OCI-LY3 (cell line): ENCODE results near the gene PRDM2.

Source experiments
- H2AFZ ChIP-seq: fragments of 200-600, 300-600 bp; shearing (Covaris generic); 2 replicates; pipeline ENCODE4 v1.6.0; 2014; ENCODE audit warnings: antibody characterized with exemption, low read depth, low read length
- H3K27ac ChIP-seq: fragments of 200-600, 300-600 bp; sonication (generic); 2 replicates; pipeline ENCODE4 v1.5.1; 2014; ENCODE audit warnings: mild to moderate bottlenecking, low read length, moderate library complexity, mixed read lengths
- H3K27me3 ChIP-seq: fragments of 200-600, 300-600 bp; sonication (generic); 2 replicates; pipeline ENCODE4 v1.6.1; 2014; ENCODE audit warnings: low read depth, low read length, mixed read lengths
- H3K36me3 ChIP-seq: fragments of 200-600, 300-600 bp; sonication (generic); replicated peaks from 2 replicates; pipeline ENCODE3; 2014; ENCODE audit warnings: low read depth, low read length, mixed read lengths
- H3K4me1 ChIP-seq: fragments of 300-600, 200-600 bp; sonication (generic); 2 replicates; pipeline ENCODE4 v1.6.1; 2014; ENCODE audit warnings: low read length, mixed read lengths
- H3K4me2 ChIP-seq: fragments of 200-600, 300-600 bp; sonication (generic); 2 replicates; pipeline ENCODE4 v1.6.1; 2014; ENCODE audit warnings: low read length, mixed read lengths
- H3K4me3 ChIP-seq: fragments of 300-600, 200-600 bp; sonication (generic); 2 replicates; pipeline ENCODE4 v1.5.1; 2014; ENCODE audit warnings: antibody characterized with exemption, mild to moderate bottlenecking, low read length, moderate library complexity
- H3K79me2 ChIP-seq: fragments of 300-600, 200-600 bp; shearing (Covaris generic); 2 replicates; pipeline ENCODE4 v1.6.1; 2014; ENCODE audit warnings: mild to moderate bottlenecking, low read length, mixed read lengths
- H3K9ac ChIP-seq: fragments of 300-600, 200-600 bp; shearing (Covaris generic); 2 replicates; pipeline ENCODE4 v1.6.0; 2014; ENCODE audit warnings: mild to moderate bottlenecking, low read length, moderate library complexity
- H3K9me3 ChIP-seq: fragments of 200-600, 300-600 bp; shearing (Covaris generic); 2 replicates; pipeline ENCODE4 v1.6.1; 2014; ENCODE audit warnings: low read length, mixed read lengths; ENCODE audit not compliant: insufficient read depth
- H4K20me1 ChIP-seq: fragments of 200-600, 300-600 bp; sonication (generic); 2 replicates; pipeline ENCODE4 v1.6.1; 2016; ENCODE audit warnings: low read length, mixed read lengths; ENCODE audit not compliant: insufficient read depth
- CTCF ChIP-seq: fragments of 200-600, 300-600 bp; sonication (generic); IDR thresholded peaks from 2 replicates; pipeline ENCODE4 v1.5.1; 2014; ENCODE audit warnings: antibody characterized with exemption, low read length, low read depth
- EZH2phosphoT487 ChIP-seq: fragments of 200-600 bp; shearing (Covaris generic); IDR thresholded peaks from 2 replicates; pipeline ENCODE4 v1.6.1; 2018; ENCODE audit warnings: antibody characterized with exemption, mixed run types, low read depth

The PRDM2 gene

DNA sequence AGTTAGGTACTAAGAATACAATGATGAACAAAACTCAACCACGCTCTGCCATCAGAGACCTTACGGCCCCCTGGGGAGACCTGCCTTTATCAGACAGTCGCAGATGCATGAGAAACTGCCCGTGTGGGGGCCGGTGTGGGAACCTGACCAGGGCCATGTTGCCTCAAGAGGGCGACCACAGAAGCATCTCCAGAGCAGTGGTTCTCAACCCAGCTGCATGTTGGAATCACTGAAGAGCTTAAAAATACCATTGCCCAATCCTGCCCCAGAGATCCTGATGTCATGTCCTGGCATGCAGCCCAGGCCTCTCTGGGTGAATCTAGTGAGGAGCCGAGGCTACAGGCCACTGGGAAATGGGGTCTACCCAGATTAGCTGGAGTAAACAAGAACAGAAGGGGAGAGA is 108.7 kb downstream of the PRDM2 start:
- H3K4me3 ChIP-seq = no peak overlapping the region
- no peak overlapping the region for H3K4me2 ChIP-seq
- peaks cover 11% of the 10 kb centered on the region for H3K36me3 ChIP-seq
- peaks cover 66% of the 10 kb centered on the region for H4K20me1 ChIP-seq
- no peak overlapping the region for H3K9ac ChIP-seq
- no peak overlapping the region for H3K27ac ChIP-seq
- H3K9me3 ChIP-seq = no peaks in the 10 kb centered on the region
- no peaks in the 10 kb centered on the region for H3K27me3 ChIP-seq
- no peak overlapping the region for H2AFZ ChIP-seq
- H3K79me2 ChIP-seq = peaks cover 4% of the 10 kb centered on the region; the same call in 1 of the 2 replicates
- TF ChIP-seq EZH2phosphoT487 (no peak), CTCF (no peak)
- peaks cover 31% of the 10 kb centered on the region for H3K4me1 ChIP-seq

DNA sequence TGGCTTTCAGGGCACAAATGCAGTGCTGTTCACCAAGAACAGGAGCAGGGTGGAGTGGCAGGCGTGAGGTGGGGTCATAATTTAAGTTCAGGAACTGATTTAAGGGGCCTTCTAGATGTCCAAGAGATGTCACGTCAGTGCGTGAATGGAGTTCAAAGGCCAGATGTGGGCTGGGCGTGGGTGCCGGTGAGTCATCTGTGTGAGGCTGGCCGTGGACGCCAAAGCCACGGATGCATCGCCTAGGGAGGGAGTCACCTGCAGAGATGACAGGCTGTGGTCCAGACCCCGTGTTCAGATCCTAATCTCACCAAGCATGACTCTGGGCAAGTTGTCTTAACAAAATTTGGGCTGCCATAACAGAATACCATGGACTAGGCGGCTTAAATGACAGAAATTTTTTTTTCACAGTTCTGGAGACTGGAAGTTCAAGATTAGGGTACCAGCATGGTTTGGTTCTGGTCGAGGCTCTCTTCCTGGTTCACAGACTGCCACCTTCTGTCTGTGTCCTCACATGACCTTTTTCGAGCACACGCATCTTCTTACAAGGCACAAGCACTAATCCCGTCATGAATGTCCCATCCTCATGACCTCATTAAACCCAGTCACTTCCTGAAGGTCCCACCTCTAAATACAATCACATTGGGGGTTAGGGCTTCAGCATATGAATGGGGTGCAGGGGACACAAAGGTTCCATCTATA is 109.6 kb downstream of the PRDM2 start:
- Histone ChIP-seq H3K9ac (no peak overlapping the region), H3K4me3 (no peak overlapping the region), H3K27me3 (no peaks in the 10 kb centered on the region), H4K20me1 (peaks cover 57% of the 10 kb centered on the region), H3K36me3 (peaks cover 11% of the 10 kb centered on the region), H3K4me1 (peaks cover 31% of the 10 kb centered on the region), H3K9me3 (no peaks in the 10 kb centered on the region), H3K27ac (no peak overlapping the region), H3K79me2 (0 out of 2 replicates have a peak, but pooled peaks cover 4% of the 10 kb centered on the region), H2AFZ (no peak overlapping the region), H3K4me2 (no peak overlapping the region)
- no peak for TF ChIP-seq EZH2phosphoT487
- peak; percentile 30 for TF ChIP-seq CTCF

DNA sequence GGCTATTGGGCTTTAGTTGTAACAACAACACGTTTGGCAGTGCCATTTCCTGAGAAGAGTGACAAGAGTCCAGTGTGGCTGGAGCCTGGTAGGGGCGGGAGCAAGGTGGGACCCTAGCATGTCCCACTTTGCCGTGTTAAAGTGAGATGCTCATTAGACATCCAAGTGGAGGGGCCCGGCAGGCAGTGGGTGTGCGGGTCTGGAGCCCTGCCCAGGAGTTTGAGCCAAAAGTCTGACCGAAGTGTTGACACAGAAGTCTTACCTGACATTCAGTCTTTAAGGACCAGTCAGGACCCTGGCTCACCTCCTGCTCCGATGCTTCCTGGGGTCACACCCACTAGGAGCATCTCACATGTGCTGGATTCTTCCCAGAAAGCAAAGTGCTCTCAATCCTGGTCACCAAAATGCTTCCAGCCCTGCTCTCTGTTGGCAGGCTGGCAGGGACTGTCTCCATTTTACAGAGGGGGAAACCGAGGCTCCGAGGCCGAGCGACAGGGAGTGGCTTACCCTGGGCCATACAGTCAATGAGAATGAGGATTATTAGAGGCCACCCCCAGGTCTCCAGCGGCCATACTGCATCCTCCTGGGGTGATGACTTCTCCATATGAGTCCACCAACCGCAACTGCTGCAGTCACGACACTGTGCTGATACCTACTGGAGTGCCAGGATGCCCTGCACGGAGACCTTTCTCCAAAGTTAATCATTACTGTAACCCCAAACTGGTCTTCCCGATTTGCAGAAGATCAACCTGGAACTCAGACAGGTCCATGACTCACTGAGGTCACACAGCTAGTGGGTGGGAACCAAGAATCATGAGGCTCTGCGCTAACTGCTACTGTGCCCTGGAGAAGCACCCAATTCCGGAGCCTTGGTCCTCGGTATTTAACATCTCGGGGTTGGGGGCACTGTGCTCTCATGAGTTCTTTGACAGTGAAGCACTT is 112.7 kb downstream of the PRDM2 start:
- no peak overlapping the region for H3K4me3 ChIP-seq
- no peaks in the 10 kb centered on the region for H3K27me3 ChIP-seq
- peaks cover 16% of the 10 kb centered on the region for H3K4me1 ChIP-seq
- peaks cover 32% of the 10 kb centered on the region for H4K20me1 ChIP-seq
- no peak overlapping the region for H2AFZ ChIP-seq
- H3K9ac ChIP-seq = no peak overlapping the region
- no peaks in the 10 kb centered on the region for H3K9me3 ChIP-seq
- TF ChIP-seq CTCF = no peak
- TF ChIP-seq EZH2phosphoT487 = no peak
- H3K36me3 ChIP-seq = peaks cover 11% of the 10 kb centered on the region
- no peak overlapping the region for H3K27ac ChIP-seq
- H3K4me2 ChIP-seq = no peak overlapping the region
- H3K79me2 ChIP-seq = 0 out of 2 replicates have a peak, but pooled peaks cover 2% of the 10 kb centered on the region

- Histone ChIP-seq H3K27me3 (no peaks in the 10 kb centered on the region), H3K4me3 (no peak overlapping the region), H3K9me3 (no peaks in the 10 kb centered on the region), H3K4me1 (peaks cover 10% of the 10 kb centered on the region; the same call in 1 of the 2 replicates), H4K20me1 (peaks cover 28% of the 10 kb centered on the region), H3K9ac (no peak overlapping the region), H3K4me2 (no peak overlapping the region), H2AFZ (no peak overlapping the region), H3K79me2 (no peaks in the 10 kb centered on the region), H3K36me3 (peaks cover 10% of the 10 kb centered on the region), H3K27ac (no peak overlapping the region)
- TF ChIP-seq CTCF (peak; percentile 65), EZH2phosphoT487 (no peak)
Observed at GRCh38 chr1:13813398-13814012, 113.5 kb downstream of the PRDM2 start.
